Left colon (tissue), 2 donors: ENCODE measurements around the gene ADGRB3. TPM values are rescaled to one million over a fixed set of nuclear protein-coding genes. Genes with fewer than 3 reads are reported as not detected.
"Not testable (repeated sequence)": the region's sequence is repeated elsewhere in the genome, so short reads cannot be mapped to it uniquely, and the experiment has no call there.

ENCODE experiments used
- ATAC-seq: fragments of 200-7000 bp; cut with Tn5 transposase; one replicate; pipeline ENCODE4 v1.9.1; 2020; ENCODE audit warnings: mild to moderate bottlenecking, moderate library complexity
- DNase-seq, 2 donors: peaks; one replicate each; pipeline ENCODE4 v3.0.0-alpha.2; 2020
- intact Hi-C, 2 donors: fragments of 100-400 bp; cut with DNase I in 1 of 2; cut with micrococcal nuclease in 1 of 2; formaldehyde crosslinking; loops; one replicate each; pipeline versions ENCODE4 v1.11.2 to v1.14.0; 2022; cut with DNase I, micrococcal nuclease
- total RNA-seq, 2 donors: library from RNA; stranded (reverse); fragmentation: NEBNext Ultra II Directional; extraction: Animal tissue kit (Norgen Biotek cat#: 25700); gene quantifications; one replicate each; pipeline ENCODE4 v1.2.1, GENCODE V29; 2021
- donor health status: DM: no; HTN: no; CAD: no.
- donor health status: DM: yes; HTN: yes; CAD: no.

The ADGRB3 gene
- total RNA-seq, 2 donors from 2014 or later, result 0.37 to 1.2 TPM

DNA sequence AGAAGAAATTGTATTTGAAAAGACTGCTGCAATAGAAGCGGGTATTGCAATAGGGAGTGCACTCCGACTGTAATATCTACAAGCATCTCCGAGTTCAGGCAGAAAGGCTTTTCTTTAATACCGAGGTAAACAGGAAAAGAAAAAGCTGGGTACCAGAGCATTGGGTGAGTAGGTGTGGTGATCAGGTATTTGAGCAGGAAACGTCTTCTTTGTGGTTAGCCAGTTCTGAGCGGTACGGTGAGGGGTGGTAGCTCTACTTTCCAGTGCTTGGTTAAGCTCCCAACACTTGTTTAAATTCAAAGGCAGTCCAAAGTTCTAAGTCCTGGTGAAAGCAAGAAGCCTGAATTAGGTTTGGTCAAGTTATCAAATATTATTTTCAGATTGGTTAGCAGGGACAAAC, 757.7 kb downstream of the ADGRB3 start:
- intact Hi-C loops, result no loop called here
- no peak for DNase-seq
- ATAC-seq, result no peak

DNA sequence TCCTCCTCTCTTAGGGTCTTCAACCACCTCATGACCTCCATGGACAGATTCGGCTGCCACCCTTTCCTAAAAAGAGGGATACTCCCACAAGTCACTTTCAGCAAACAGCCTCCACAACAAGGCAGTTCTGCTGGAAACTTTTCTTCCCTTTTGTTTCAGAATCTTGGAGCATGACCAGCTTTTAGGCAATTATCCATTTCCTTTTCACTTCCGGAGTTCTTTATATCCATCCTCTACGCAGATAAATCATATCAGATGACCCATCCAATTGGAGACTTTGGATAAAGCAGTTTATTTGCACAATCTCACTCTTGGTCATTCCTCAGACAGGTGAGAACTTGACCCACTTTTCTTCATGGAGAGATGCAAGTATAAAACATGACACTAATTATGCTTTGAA, 763.2 kb downstream of the ADGRB3 start:
- ATAC-seq (no peak), DNase-seq (no peak)
- intact Hi-C loops, result no loop called here

DNA sequence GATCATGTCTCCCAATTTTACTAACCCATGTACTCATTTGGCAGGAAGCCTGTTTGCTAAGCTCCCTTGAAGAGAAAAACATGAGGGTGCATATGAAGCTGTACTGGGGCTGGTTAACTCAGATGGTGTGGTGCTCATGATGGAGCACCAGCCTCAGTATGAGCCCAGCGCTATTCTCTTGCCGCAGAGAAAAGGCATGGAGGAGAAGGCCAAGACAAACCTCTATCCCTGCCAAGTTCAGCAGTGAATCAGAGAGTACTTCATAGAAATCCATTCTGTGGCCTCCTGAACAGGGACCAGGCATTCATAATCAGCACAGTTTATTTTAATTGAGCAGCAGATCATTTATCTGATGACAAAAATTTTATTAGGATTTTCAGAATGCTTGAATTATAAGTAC, 763.6 kb downstream of the ADGRB3 start:
- ATAC-seq, result no peak
- intact Hi-C loops, result no loop called here
- no peak for DNase-seq

DNA sequence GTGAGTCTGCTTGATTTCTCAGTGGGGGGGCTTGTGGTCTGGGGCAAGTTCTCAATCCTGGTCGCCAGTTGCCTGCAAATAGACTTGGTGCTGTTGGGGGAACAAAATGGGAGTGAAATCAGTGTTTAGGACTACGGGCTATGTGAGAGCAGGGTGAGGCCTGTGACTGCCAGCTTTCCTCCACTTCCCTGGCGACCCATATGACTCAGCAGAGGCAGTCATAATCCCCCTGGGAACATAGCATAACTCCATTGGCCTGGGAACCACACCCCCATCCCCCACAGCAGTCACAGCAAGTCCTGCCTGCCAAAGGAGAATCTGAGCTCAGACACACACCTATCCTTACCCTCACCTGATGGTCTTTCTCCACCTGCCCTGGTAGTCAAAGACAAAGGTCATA, 773.8 kb downstream of the ADGRB3 start:
- DNase-seq, result no peak
- intact Hi-C loops, result no loop called here
- no peak for ATAC-seq

DNA sequence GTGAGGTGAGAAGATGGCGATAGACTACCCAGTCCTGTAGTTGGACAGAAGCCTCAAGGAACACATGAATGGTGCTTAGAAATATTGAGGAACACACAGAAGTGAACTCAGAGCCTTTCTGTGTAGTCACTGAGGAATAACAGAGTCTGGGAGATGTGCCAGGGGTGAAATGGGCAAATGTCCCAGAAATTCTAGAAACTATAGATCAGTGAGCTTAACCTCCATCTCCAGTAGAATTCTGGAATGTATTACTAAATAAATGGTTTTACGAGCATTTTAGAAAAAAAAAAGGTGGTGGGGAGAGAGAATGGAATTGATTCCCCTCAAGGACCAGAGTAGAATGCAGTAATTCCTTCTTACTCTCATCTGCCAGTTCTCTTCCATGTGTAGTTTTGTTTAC, 781.7 kb downstream of the ADGRB3 start:
- ATAC-seq, result no peak

DNA sequence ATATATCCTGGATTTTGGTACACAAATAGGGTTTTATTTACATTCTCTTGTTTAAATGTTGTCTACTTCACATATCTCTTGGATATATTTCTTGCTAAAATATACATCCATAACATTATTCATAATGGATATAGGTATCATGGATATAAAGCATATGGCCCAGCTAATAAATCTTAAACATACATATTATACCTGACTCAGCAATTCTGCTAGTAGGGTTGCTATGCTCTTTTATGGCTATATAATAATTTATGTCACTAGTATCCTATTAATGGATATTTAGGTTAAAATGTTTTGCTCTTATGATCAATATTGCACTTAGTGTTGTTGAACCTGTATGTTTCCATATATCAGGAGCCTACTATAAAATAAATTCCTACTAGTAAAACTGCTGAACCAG, 786.2 kb downstream of the ADGRB3 start:
- no peak for DNase-seq
- ATAC-seq, result no peak
- intact Hi-C loops, result no loop called here

More for the DNA sequence above, 781.7 kb downstream of the ADGRB3 start:
- intact Hi-C loops, result no loop called here
- no peak for DNase-seq

DNA sequence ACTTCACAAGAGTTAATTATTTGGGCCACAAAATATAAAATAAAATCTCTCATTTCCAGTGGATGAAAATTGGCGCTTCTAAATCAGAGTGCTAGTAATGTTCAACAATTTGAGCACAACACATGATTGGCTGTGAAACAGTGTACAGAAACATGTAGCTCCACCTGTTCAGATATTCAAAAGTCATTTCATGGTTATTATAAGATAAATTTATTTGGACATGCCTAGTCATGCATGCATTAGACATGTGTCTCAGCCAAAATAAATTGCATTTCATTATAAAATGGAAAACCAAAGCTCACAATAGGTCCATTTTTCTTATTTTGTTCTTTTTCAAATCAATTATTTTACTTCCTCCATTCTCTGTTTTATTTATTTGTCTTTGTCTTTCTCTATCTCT, 786.9 kb downstream of the ADGRB3 start:
- DNase-seq (no peak), ATAC-seq (no peak)
- intact Hi-C loops, result no loop called here

DNA sequence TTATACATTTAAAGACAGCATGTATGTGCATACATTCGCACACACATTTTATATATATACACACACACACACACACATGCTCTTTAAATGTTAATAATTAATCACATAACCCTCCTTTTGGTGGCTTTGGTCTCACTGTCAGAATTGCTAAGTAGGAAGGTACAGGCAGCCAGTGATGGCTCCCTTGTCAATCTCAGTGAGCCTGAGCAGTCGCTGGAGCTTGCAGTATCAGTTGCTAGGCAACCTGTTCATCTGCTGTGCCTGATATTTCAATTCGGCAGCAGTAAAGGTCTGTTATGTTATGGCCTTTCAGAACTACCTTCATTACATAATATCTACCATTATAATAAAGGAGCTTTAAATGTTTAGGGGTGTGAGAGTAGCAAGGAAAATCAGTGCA, 787.4 kb downstream of the ADGRB3 start:
- intact Hi-C loops, result no loop called here
- DNase-seq (no peak), ATAC-seq (no peak)

DNA sequence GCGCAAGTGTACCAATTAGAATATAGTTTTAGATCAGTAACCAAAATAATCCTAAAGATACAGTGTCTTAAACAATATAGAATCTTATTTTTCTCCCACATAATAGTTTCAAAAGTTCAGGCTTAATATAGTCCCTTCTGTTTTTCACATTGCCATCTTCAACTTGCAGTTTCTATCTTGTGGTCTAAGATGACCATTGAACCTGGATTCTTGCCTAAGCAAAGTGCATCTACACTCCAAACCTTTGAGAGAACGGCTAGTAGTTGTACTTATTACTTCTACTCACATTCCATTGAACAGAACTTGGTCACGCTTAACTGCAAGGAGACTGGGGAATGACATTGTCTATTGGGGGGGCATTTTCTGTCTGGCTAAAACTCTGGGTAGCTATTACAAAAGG, 788.7 kb downstream of the ADGRB3 start:
- ATAC-seq (no peak), DNase-seq (no peak)
- intact Hi-C loops, result no loop called here

DNA sequence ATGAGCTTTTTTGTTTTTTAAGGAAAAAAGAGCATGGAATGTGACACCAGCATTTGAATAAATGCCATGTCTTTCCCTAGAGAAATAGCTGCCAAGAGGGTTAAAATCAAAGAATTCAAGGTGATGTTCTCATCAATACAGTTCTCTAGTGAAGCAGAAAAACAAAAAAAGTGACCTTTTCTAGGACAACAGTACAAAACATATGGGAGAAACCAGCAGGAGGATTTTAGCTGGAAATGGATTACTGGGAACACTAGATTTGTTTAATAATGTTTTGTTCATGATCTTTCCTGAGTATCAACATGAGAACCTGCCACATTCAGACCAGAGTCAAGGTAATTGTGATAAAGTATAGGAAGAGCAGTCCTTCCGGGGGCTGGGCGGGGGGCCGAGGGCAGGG, 789.5 kb downstream of the ADGRB3 start:
- DNase-seq, result no peak
- no peak for ATAC-seq
- intact Hi-C loops, result no loop called here

DNA sequence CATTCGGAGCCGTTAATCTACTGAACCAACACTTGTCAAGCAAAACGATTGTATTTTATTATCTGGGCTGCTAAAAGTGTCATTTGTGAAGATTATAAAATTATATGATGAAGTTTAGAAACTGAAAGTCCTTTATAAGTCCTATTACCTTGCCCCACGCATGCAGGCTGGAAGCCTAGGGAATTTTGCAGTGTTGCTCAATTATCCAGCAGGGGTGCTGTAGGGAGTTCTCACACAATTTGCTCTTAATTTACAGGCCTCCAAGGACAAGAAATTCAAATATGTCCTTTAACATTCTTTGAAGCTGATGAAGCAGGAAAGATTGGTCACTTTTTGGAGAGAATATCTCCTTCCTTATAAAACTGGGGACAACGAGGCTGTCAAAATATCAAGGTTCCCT, 792.8 kb downstream of the ADGRB3 start:
- DNase-seq (no peak), ATAC-seq (no peak)
- intact Hi-C loops, result no loop called here

DNA sequence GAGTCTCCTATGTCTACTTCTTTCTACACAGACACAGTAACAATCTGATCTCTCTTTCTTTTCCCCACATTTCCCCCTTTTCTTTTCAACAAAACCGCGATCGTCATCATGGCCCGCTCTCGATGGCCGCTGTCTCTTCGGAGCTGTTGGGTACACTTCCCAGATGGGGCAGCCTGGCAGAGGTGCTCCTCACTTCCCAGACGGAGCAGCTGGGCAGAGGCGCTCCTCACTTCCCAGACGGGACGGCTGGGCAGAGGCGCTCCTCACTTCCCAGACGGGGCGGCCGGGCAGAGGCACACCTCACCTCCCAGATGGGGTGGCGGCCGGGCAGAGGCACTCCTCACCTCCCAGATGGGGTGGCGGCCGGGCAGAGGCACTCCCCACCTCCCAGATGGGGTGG, 797.1 kb downstream of the ADGRB3 start:
- ATAC-seq, DNase-seq, intact Hi-C loops: not testable (repeated sequence)

DNA sequence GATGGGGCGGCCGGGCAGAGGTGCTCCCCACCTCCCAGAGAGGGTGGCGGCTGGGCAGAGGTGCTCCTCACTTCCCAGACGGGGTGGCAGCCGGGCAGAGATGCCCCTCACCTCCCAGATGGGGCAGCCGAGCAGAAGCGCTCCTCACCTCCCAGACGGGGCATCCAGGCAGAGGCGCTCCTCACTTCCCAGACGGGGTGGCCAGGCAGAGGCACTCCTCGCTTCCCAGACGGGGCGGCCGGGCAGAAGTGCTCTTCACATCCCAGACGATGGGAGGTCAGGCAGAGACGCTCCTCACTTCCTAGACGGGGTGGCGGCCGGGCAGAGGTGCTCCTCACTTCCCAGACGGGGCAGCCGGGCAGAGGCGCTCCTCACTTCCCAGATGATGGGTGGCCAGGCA, 798.0 kb downstream of the ADGRB3 start:
- ATAC-seq, intact Hi-C loops, DNase-seq: not testable (repeated sequence)

DNA sequence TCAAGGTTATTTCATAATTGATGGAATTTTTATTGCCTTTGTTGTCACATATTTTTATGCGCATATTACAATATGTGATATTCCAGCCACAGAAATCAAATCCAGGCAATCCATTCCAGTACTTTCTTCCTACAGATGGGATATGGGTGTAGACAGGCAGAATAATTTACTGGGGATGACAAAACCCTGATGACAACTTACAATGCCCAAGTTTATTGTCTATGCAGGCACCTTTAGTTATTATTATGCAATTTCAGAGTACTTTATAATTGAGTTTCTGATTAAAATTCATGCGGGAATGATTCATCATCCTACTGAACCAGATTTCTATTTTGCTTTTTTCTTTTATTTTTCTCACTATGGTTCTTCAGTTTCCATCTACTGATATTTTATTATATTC, 803.0 kb downstream of the ADGRB3 start:
- intact Hi-C loops, result no loop called here
- ATAC-seq, result no peak
- DNase-seq, result no peak
